Prostate gland (tissue), 2 donors: Measurements from ENCODE around the gene TOP1. TPM values are rescaled to one million over a fixed set of nuclear protein-coding genes. Genes with fewer than 3 reads are reported as not detected.

ENCODE experiments used
- DNase-seq: peaks from one replicate; pipeline ENCODE4 v3.0.0-alpha.2; 2019; ENCODE audit warnings: low spot score
- H3K27ac ChIP-seq, 2 donors: fragments of 200-600 bp; sonication (generic); 2 replicates each; pipeline ENCODE4 v1.5.1; 2017 to 2019
- H3K27me3 ChIP-seq: fragments of 200-600 bp; sonication (generic); replicated peaks from 2 replicates; pipeline ENCODE4 v1.5.1; 2019; ENCODE audit not compliant: insufficient read depth
- H3K36me3 ChIP-seq, 2 donors: fragments of 200-600 bp; sonication (generic); 1 replicate in 1 of 2; 2 replicates in 1 of 2; pipeline versions ENCODE4 v1.5.1 to v1.8.1; 2017 to 2019
- H3K4me1 ChIP-seq: fragments of 200-600 bp; sonication (generic); replicated peaks from 2 replicates; pipeline ENCODE4 v1.5.1; 2019
- H3K4me3 ChIP-seq, 2 donors: fragments of 200-600 bp; sonication (generic); 2 replicates each; pipeline ENCODE4 v1.5.1; 2017 to 2019
- H3K9me3 ChIP-seq: fragments of 200-600 bp; sonication (generic); 2 replicates; pipeline ENCODE4 v1.5.1; 2017
- CTCF ChIP-seq, 4 experiments: fragments of 200-600 bp in 2 of 4; fragments of 450-650 bp in 2 of 4; sonication (generic) in 2 of 4; IDR thresholded peaks; 1 replicate in 3 of 4; 2 replicates in 1 of 4; pipeline ENCODE4 v1.5.1; 2016 to 2019; ENCODE audit warnings: antibody characterized with exemption in 4 of 4, mild to moderate bottlenecking in 2 of 4, moderate library complexity in 2 of 4
- POLR2A ChIP-seq: fragments of 450-650 bp; IDR thresholded peaks from one replicate; pipeline ENCODE4 v1.6.1; 2016; ENCODE audit warnings: antibody characterized with exemption, mild to moderate bottlenecking
- POLR2AphosphoS5 ChIP-seq: sonication (generic); formaldehyde crosslinking; IDR thresholded peaks from one replicate; pipeline ENCODE4 v1.6.1; 2017; ENCODE audit warnings: antibody characterized with exemption
- WGBS: methylation state at CpG from one replicate; pipeline ENCODE4 v1.1.5; 2018; 5-methylcytosine and 5-hydroxymethylcytosine counted together
- intact Hi-C: fragments of 100-400 bp; cut with DNase I; formaldehyde crosslinking; loops from one replicate; pipeline ENCODE4 v1.14.2; 2022
- total RNA-seq, 2 donors: library from RNA; depleted of rRNA; stranded (reverse); fragments of >200 nt; gene quantifications; one replicate each; pipeline ENCODE4 v1.1.0, GENCODE V29; 2016

The TOP1 gene
- total RNA-seq, 2 donors from 2014 or later, result 32.3 to 36.9 TPM

GRCh38 chr20:41051009-41051825, 22.6 kb downstream of the TOP1 start:
- H3K9me3 ChIP-seq, result no peaks in the 10 kb centered on the region
- no peaks in the 10 kb centered on the region for H3K27me3 ChIP-seq
- TF ChIP-seq POLR2AphosphoS5 (no peak), CTCF (IDR thresholded peaks at IDR 0.05) (no peak), POLR2A (no peak)
- H3K4me1 ChIP-seq, result peaks cover 15% of the 10 kb centered on the region
- no peaks in the 10 kb centered on the region for H3K36me3 ChIP-seq
- intact Hi-C loops, result no loop called here
- no peak for DNase-seq
- H3K27ac ChIP-seq, result no peak overlapping the region
- no peak overlapping the region for H3K4me3 ChIP-seq
- WGBS, result 92% methylated on average over 5 of the region's 5 CpGs

GRCh38 chr20:41052742-41053419, 24.3 kb downstream of the TOP1 start:
- 59% methylated on average over 6 of the region's 6 CpGs for WGBS
- peak; percentile 7 for TF ChIP-seq POLR2AphosphoS5
- TF ChIP-seq POLR2A, result no peak
- H3K9me3 ChIP-seq, result no peaks in the 10 kb centered on the region
- no peaks in the 10 kb centered on the region for H3K27me3 ChIP-seq
- H3K27ac ChIP-seq, result no peak overlapping the region
- no peak for DNase-seq
- intact Hi-C loops, result no loop called here
- H3K4me1 ChIP-seq, result peaks cover 5% of the 10 kb centered on the region
- no peak overlapping the region for H3K4me3 ChIP-seq
- no peaks in the 10 kb centered on the region for H3K36me3 ChIP-seq

- no peaks in the 10 kb centered on the region for H3K36me3 ChIP-seq
- no peaks in the 10 kb centered on the region for H3K27me3 ChIP-seq
- peaks cover 5% of the 10 kb centered on the region for H3K4me1 ChIP-seq
- WGBS, result 92% methylated on average over 10 of the region's 10 CpGs
- no peak overlapping the region for H3K27ac ChIP-seq
- DNase-seq, result no peak
- no peak overlapping the region for H3K4me3 ChIP-seq
- no peaks in the 10 kb centered on the region for H3K9me3 ChIP-seq
- TF ChIP-seq POLR2A, result no peak
- no peak for TF ChIP-seq CTCF (IDR thresholded peaks at IDR 0.05)
- no peak for TF ChIP-seq POLR2AphosphoS5
- intact Hi-C loops, result no loop called here
Observed at GRCh38 chr20:41054070-41054846, 25.6 kb downstream of the TOP1 start.

- no peak overlapping the region for H3K27ac ChIP-seq
- no peaks in the 10 kb centered on the region for H3K27me3 ChIP-seq
- H3K9me3 ChIP-seq, result no peaks in the 10 kb centered on the region
- DNase-seq, result no peak
- TF ChIP-seq POLR2AphosphoS5, result no peak
- TF ChIP-seq POLR2A, result no peak
- TF ChIP-seq CTCF (IDR thresholded peaks at IDR 0.05), result no peak
- no peak overlapping the region for H3K4me3 ChIP-seq
- H3K36me3 ChIP-seq, result no peaks in the 10 kb centered on the region
- 45% methylated on average over 2 of the region's 2 CpGs for WGBS
- H3K4me1 ChIP-seq, result peaks cover 5% of the 10 kb centered on the region
- intact Hi-C loops, result no loop called here
Observed at GRCh38 chr20:41054847-41055230, 26.2 kb downstream of the TOP1 start.

- DNase-seq, result no peak
- intact Hi-C loops, result no loop called here
- Histone ChIP-seq H3K36me3 (no peaks in the 10 kb centered on the region), H3K27me3 (no peaks in the 10 kb centered on the region), H3K27ac (no peak overlapping the region), H3K4me1 (no peaks in the 10 kb centered on the region), H3K9me3 (no peaks in the 10 kb centered on the region), H3K4me3 (no peak overlapping the region)
- WGBS, result 69% methylated on average over 1 of the region's 1 CpG
- TF ChIP-seq POLR2AphosphoS5 (no peak), POLR2A (no peak), CTCF (IDR thresholded peaks at IDR 0.05) (no peak)
Observed at GRCh38 chr20:41055679-41056078, 27.1 kb downstream of the TOP1 start.
